Measurements from ENCODE around the gene DGKG. TPM values are rescaled to one million over a fixed set of nuclear protein-coding genes. Genes with fewer than 3 reads are reported as not detected.

DGKG gene
- total RNA-seq, 6 experiments from 2014 or later: 0.21 to 0.54 (median 0.38) TPM

DNA sequence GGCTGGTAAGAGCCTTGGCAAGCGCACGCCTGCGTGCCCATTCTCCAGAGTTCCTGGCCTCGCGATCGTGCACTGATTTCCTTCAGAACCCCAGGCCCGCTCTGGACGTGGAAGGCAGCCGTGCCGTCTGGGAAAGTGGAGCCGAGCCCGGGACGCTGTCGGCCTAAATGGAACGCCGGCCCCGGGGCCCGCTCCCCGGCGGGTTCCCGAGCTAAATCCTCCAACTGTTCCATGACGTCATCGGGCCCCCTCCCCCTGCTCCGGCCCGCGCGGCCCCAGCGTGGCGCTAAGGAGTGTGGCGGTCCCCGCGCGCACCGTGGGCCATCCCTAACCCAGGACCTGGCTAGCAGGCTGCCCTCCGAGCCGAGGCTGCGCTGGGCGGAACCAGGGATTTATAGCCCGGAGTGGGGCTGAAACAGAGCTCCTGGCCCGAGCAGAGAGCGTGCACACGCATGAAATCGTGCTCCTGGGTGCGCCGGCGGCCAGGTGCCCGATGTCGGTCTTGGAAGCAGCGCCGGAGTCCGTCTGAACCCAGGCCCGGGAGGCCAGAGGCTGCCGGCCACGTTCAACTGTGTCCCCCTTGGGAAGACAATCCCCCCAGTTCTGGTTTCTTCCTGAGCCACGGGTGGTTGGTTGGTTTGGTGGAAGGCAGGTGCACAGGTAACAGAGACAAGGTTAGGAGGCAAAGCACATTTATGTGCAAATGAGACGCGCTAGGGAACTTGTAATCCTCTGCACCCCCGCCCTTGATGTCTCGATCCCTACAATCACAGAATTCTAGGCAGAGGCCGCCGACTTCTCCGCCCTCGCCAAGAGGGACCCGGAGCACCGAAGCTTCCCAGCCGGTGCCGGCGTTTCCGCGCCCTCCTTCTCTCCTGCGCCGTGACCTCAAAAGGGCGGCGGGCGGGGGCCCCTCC, 168.2 kb downstream of the DGKG start:
- Mint-ChIP-seq H3K4me3 (no peak overlapping the region), H3K27me3 (ENCODE audit: insufficient read depth) (peaks cover 29% of the 10 kb centered on the region), H3K4me1 (ENCODE audit: low read depth) (no peaks in the 10 kb centered on the region), H3K36me3 (ENCODE audit: low read depth) (no peaks in the 10 kb centered on the region), H3K27ac (no peak overlapping the region), H3K9me3 (no peaks in the 10 kb centered on the region)
- no peak for DNase-seq
- TF ChIP-seq CTCF (IDR thresholded peaks at IDR 0.05): no peak

GRCh38 chr3:186192823-186193222, 169.2 kb downstream of the DGKG start:
- DNase-seq: no peak

DNA sequence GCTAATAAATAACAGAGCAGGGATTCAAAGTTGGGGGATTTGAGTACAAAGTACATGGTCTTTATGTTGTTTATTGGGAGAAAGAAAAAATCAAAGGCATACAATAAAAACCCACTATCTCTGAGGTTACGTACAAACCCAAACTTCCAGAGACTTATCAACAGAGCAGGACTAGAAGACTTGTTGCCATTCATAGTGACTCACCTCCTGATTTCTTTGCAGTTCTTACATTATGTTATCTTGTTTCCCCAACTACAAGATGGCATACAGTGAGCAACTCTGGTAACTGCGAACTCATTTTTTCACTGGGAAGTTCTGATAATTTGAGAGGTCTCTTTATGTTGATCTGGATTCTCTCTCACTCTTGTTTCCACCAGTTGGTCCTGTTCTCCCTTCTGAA, 172.5 kb downstream of the DGKG start:
- DNase-seq: no peak
- no peaks in the 10 kb centered on the region for H3K4me1 Mint-ChIP-seq (ENCODE audit: low read depth)
- no peak overlapping the region for H3K4me3 Mint-ChIP-seq
- H3K27ac Mint-ChIP-seq: no peak overlapping the region
- no peaks in the 10 kb centered on the region for H3K9me3 Mint-ChIP-seq
- no peaks in the 10 kb centered on the region for H3K36me3 Mint-ChIP-seq (ENCODE audit: low read depth)
- peaks cover 43% of the 10 kb centered on the region for H3K27me3 Mint-ChIP-seq (ENCODE audit: insufficient read depth)
- no peak for TF ChIP-seq CTCF (IDR thresholded peaks at IDR 0.05)

More at GRCh38 chr3:186192823-186193222, 169.2 kb downstream of the DGKG start:
- no peak overlapping the region for H3K4me3 Mint-ChIP-seq
- no peaks in the 10 kb centered on the region for H3K4me1 Mint-ChIP-seq (ENCODE audit: low read depth)
- no peaks in the 10 kb centered on the region for H3K9me3 Mint-ChIP-seq
- peaks cover 34% of the 10 kb centered on the region for H3K27me3 Mint-ChIP-seq (ENCODE audit: insufficient read depth)
- TF ChIP-seq CTCF (IDR thresholded peaks at IDR 0.05): no peak
- no peaks in the 10 kb centered on the region for H3K36me3 Mint-ChIP-seq (ENCODE audit: low read depth)
- H3K27ac Mint-ChIP-seq: no peak overlapping the region

DNA sequence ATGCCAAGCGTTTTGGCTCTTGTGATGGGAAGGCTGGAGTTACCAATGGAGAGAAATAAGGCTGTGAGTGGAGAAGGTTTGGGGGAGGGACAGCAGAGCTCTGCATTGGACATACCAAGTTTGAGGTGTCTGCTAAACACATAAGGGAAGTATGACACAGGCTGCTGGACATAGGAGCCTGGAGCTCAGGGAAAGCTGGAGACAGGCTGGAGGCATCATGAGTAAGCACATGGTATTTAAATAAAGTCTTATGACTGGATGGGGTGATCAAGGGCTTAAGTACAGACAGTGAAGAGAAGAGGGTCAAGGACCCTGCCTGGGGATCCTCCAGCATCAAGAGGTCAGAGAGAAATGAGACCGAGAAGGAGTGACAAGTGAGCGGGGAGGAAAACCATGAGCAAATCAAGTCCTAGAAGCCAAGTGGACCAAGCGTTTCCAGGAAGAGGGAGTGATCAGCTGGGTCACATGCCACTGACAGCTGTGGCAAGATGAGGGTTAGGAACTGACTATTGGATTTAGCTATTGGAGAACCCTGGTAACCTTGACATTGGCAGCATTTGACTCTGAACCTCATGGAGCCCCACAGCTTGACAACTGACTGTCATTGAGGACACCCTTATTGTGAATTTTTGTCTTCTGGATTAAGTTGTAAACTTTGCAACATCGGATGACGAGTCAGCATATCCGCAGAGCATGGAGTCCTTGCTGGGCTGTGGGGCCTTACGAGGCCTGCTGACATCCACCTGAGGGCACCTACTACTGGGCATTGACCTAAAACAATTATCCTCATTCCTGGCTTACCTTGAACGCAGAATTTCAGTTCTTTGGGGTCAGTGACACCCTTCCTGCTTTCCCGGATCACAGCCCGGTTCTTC, 174.4 kb downstream of the DGKG start:
- no peak for TF ChIP-seq CTCF (IDR thresholded peaks at IDR 0.05)
- H3K4me1 Mint-ChIP-seq (ENCODE audit: low read depth): no peaks in the 10 kb centered on the region
- peak; percentile 8 for DNase-seq
- H3K9me3 Mint-ChIP-seq: no peaks in the 10 kb centered on the region
- no peaks in the 10 kb centered on the region for H3K36me3 Mint-ChIP-seq (ENCODE audit: low read depth)
- peaks cover 35% of the 10 kb centered on the region for H3K27me3 Mint-ChIP-seq (ENCODE audit: insufficient read depth)
- no peak overlapping the region for H3K27ac Mint-ChIP-seq
- H3K4me3 Mint-ChIP-seq: no peak overlapping the region

DNA sequence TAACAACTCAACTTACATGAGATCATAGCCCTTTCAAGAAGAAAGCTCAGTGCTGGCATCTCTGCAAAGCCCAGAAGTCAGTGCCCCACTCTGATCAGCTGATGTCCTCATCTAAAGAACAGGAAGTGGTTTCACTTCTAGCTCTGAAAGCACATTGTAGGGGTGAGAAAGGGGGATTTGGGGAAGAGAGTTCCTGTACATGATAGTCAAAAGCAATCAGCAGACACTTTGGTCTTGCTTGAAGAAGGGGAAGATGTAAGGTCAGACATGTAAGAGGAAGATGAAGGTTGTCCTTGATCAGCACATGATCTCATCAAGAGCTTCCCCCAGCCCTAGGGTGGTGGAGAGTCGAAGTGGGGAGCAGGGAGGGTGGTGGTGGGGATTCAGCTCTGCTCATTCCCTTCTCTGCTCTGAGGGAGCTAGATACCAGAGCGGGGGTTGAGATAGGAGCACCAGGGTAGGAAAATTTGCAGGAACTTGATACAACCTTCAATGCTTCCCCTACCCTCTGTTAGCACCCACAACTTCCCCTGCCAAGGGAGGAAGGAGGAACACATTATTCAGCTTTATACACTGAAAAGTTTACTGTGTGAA, 176.7 kb downstream of the DGKG start:
- Mint-ChIP-seq H3K36me3 (ENCODE audit: low read depth) (no peaks in the 10 kb centered on the region), H3K27me3 (ENCODE audit: insufficient read depth) (peaks cover 37% of the 10 kb centered on the region), H3K27ac (no peak overlapping the region), H3K4me3 (no peak overlapping the region), H3K9me3 (no peaks in the 10 kb centered on the region), H3K4me1 (ENCODE audit: low read depth) (no peaks in the 10 kb centered on the region)
- TF ChIP-seq CTCF (IDR thresholded peaks at IDR 0.05): no peak
- no peak for DNase-seq
